ENCODE measurements around the gene STX2.

- TF ChIP-seq CTCF (IDR thresholded peaks at IDR 0.05; ENCODE audit: low read length) (no peak), EZH2 (optimal IDR thresholded peaks at IDR 0.05; ENCODE audit: low read depth, low read length) (no peak), EZH2phosphoT487 (IDR thresholded peaks at IDR 0.05; ENCODE audit: low read length) (no peak)
Measured at GRCh38 chr12:130877333-130877732, 38.3 kb upstream of the STX2 start.
